Stimulated activated CD8-positive, alpha-beta memory T cell treated with anti-CD3 and anti-CD28 coated beads, Interleukin-12 subunit alpha, Interleukin-12 subunit beta, amount 100 ng/mL, for 1 hour (primary cell): ENCODE results near the gene EEF1A2.
"Not testable (repeated sequence)": the region's sequence is repeated elsewhere in the genome, so short reads cannot be mapped to it uniquely, and the experiment has no call there.

ENCODE experiments used
- DNase-seq: peaks from one replicate; pipeline ENCODE4 v3.0.0-alpha.2; 2020; ENCODE audit warnings: low read depth

EEF1A2 gene

GRCh38 chr20:63487116-63487764 lies 11.6 kb downstream of the EEF1A2 start:
- no peak for DNase-seq

GRCh38 chr20:63486300-63486855 lies 12.5 kb downstream of the EEF1A2 start:
- DNase-seq = no peak

GRCh38 chr20:63484651-63485403 lies 14.1 kb downstream of the EEF1A2 start:
- no peak for DNase-seq

GRCh38 chr20:63484236-63484635 lies 14.6 kb downstream of the EEF1A2 start:
- DNase-seq = no peak

GRCh38 chr20:63483834-63484233 lies 15.0 kb downstream of the EEF1A2 start:
- no peak for DNase-seq

- no peak for DNase-seq
Measured at GRCh38 chr20:63482021-63482587, 16.8 kb downstream of the EEF1A2 start.

GRCh38 chr20:63481503-63481902 lies 17.4 kb downstream of the EEF1A2 start:
- no peak for DNase-seq

GRCh38 chr20:63479695-63480419 lies 19.0 kb downstream of the EEF1A2 start:
- DNase-seq = not testable (repeated sequence)

GRCh38 chr20:63478346-63479302 lies 20.3 kb downstream of the EEF1A2 start:
- no peak for DNase-seq

GRCh38 chr20:63477944-63478343 lies 20.9 kb downstream of the EEF1A2 start:
- no peak for DNase-seq

GRCh38 chr20:63477061-63477616 lies 21.7 kb downstream of the EEF1A2 start:
- DNase-seq = no peak

- DNase-seq = no peak
Measured at GRCh38 chr20:63475209-63475608, 23.7 kb downstream of the EEF1A2 start.

GRCh38 chr20:63473555-63474449 lies 25.1 kb downstream of the EEF1A2 start:
- DNase-seq = no peak

- DNase-seq = no peak
Measured at GRCh38 chr20:63472862-63473390, 26.0 kb downstream of the EEF1A2 start.

GRCh38 chr20:63471981-63472831 lies 26.7 kb downstream of the EEF1A2 start, which contains the start of gene KCNQ2:
TSS of gene KCNQ2 (minus strand) at chr20:63472655. CDS start at chr20:63472463, 192 bp downstream.
- DNase-seq = no peak

GRCh38 chr20:63471717-63471980 lies 27.2 kb downstream of the EEF1A2 start:
- DNase-seq = no peak

GRCh38 chr20:63471002-63471716 lies 27.7 kb downstream of the EEF1A2 start:
- DNase-seq = no peak

GRCh38 chr20:63470410-63470809 lies 28.5 kb downstream of the EEF1A2 start:
- DNase-seq = no peak
